RWPE1 (cell line): ENCODE data around the gene PRSS53.
A peak's percentile ranks its signal among the peaks of the same experiment; 100 is the strongest.

Experiments used
- CTCF ChIA-PET: fragments of 350-600 bp; sonication (Branson Sonifier 250); formaldehyde crosslinking; extraction: SDS; loops from one replicate; lab custom pipeline; 2021; lab: Yijun Ruan, JAX
- POLR2A ChIA-PET: fragments of 400-600 bp; formaldehyde crosslinking; extraction: SDS; loops from one replicate; lab custom pipeline; 2020; ENCODE audit warnings: antibody characterized with exemption; ENCODE audit not compliant: low non-redundant PET; lab: Yijun Ruan, JAX
- DNase-seq: peaks from one replicate; pipeline ENCODE4 v3.0.0; 2012; ENCODE audit warnings: low spot score
- H3K27ac ChIP-seq: fragments of 450-650 bp; 2 replicates; pipeline ENCODE4 v1.5.1; 2017
- TF ChIP-seq, protein P1 (sequence below): fragments of 450-650 bp; conservative IDR thresholded peaks from 2 replicates; pipeline ENCODE4 v1.5.1; 2017; ENCODE audit warnings: low read depth, mild to moderate bottlenecking

Gene PRSS53

GRCh38 chr16:31130336-31130891 lies 41.7 kb upstream of the PRSS53 start:
- CTCF ChIA-PET, result no interaction called here
- TF ChIP-seq, protein P1, sequence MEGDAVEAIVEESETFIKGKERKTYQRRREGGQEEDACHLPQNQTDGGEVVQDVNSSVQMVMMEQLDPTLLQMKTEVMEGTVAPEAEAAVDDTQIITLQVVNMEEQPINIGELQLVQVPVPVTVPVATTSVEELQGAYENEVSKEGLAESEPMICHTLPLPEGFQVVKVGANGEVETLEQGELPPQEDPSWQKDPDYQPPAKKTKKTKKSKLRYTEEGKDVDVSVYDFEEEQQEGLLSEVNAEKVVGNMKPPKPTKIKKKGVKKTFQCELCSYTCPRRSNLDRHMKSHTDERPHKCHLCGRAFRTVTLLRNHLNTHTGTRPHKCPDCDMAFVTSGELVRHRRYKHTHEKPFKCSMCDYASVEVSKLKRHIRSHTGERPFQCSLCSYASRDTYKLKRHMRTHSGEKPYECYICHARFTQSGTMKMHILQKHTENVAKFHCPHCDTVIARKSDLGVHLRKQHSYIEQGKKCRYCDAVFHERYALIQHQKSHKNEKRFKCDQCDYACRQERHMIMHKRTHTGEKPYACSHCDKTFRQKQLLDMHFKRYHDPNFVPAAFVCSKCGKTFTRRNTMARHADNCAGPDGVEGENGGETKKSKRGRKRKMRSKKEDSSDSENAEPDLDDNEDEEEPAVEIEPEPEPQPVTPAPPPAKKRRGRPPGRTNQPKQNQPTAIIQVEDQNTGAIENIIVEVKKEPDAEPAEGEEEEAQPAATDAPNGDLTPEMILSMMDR, result no peak
- DNase-seq, result no peak
- H3K27ac ChIP-seq, result peak overlapping the region; percentile 98
- POLR2A ChIA-PET, result interaction anchor here (0.6 to 2.2 kb wide), 3 partner anchors 12 to 154 kb away, joined by 4 to 15 read pairs (median 8); partner anchors contain the start of gene KAT8

GRCh38 chr16:31129568-31130335 lies 41.0 kb upstream of the PRSS53 start:
- ChIA-PET POLR2A (interaction anchor here (1.5 to 2.2 kb wide), 2 partner anchors 12 kb away, joined by 5 to 15 read pairs; partner anchors contain the start of gene KAT8), CTCF (no interaction called here)
- TF ChIP-seq, protein P1, result no peak
- DNase-seq, result no peak
- peak overlapping the region; percentile 98 for H3K27ac ChIP-seq

DNA sequence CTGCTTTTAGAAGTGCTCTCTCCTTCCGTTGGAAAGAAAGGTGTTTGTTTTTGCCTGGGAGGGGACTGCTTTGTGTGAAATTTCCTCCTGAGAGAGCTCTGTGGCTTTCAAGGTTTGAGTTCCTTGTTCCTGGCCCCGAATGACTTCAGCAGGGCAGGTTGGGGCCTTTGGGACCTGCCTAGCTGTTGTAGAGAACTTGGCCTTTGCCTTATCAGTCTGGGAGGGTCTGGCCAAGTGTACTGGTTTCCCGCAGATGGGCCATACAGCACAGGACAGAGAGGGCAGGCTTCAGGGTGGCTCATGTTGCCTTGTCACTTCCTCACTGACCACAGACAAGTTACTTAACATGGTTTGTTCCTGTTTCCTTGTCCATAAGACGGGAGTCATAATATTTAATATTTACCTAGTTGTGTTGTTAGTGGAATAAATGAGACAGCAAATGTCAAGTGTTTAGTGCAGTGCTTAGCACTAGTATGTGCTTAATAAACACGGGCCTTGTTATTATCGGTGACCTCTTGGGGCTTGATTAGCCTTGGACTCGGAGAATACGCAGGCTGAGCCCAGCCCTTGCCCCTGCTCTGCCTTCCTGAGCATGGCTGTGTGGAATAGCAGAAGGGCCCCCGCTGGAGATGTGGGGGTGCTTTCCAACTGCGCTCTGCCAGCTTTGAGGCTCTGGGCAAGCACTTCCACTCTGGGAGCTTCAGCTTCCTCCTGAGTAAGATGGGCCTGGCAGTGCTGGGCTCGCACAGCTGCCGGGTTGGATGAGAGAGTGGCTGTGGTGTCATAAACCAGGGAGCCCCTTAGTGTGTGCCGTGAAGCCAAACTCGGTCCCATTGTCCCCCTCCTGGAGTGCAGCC lies 40.2 kb upstream of the PRSS53 start:
- peak overlapping the region; percentile 98 for H3K27ac ChIP-seq
- ChIA-PET POLR2A (interaction anchor here (0.5 to 1.5 kb wide), 2 partner anchors 11 to 12 kb away, joined by 4 to 5 read pairs; partner anchors contain the start of gene KAT8), CTCF (no interaction called here)
- DNase-seq, result no peak
- TF ChIP-seq, protein P1, result no peak

DNA sequence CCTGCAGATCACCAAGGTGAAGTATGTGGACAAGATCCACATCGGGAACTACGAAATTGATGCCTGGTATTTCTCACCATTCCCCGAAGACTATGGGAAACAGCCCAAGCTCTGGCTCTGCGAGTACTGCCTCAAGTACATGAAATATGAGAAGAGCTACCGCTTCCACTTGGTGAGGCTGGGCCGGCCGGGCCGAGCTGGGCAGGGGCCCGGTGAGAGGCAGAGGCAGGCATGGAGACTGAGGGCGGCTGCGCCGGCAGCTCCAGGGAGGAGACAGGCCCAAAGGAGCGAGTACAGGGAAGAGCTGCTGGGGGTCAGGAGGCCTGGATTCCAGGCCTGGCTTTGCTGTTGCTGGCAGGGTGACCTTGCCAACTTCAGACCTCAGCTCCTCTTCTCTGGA lies 38.4 kb upstream of the PRSS53 start:
- peak overlapping the region; percentile 98 for H3K27ac ChIP-seq
- POLR2A ChIA-PET, result no interaction called here

DNA sequence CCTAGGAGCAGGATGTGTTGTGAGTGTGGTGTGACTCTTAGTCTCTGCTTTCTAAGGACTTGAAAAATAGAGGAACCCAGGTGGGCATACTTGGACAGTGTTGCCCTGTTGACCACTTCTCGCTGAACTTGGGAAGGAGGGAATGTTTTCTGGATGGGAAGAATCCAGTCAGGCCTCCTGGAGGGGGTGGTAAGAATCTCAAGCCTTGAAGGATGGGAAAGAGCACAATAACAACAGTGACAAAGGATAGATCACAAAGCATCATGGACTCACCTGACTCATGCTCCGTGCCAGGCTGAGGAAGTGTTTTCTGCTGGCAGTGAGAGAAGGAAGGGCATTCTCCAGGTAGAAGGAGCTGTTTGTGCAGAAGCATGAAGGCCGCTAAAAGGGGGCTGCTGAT lies 37.1 kb upstream of the PRSS53 start:
- TF ChIP-seq, protein P1, result no peak

More for the DNA sequence above, 38.4 kb upstream of the PRSS53 start:
- no peak for DNase-seq
- TF ChIP-seq, protein P1, result no peak
- CTCF ChIA-PET, result no interaction called here

DNA sequence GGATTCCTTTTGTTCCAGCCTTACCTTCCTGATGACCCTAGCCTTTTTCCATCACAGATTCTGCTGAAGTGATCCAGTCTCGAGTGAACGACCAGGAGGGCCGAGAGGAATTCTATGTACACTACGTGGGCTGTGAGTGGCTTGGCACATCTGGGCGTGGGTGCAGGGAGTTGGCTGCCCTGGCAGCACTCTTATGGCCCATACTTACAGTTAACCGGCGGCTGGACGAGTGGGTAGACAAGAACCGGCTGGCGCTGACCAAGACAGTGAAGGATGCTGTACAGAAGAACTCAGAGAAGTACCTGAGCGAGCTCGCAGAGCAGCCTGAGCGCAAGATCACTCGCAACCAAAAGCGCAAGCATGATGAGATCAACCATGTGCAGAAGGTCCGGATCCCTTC lies 31.4 kb upstream of the PRSS53 start:
- TF ChIP-seq, protein P1, result no peak
- ChIA-PET CTCF (interaction anchor here (0.6 to 1.5 kb wide), 5 partner anchors 21 to 166 kb away, joined by 3 to 7 read pairs (median 4); no protein-coding TSS in a partner anchor), POLR2A (no interaction called here)
- peak overlapping the region; percentile 92 for H3K27ac ChIP-seq
- DNase-seq, result no peak

More for the DNA sequence above, 37.1 kb upstream of the PRSS53 start:
- peak overlapping the region; percentile 98 for H3K27ac ChIP-seq
- no peak for DNase-seq
- POLR2A ChIA-PET, result no interaction called here
- CTCF ChIA-PET, result no interaction called here
